ENCODE results near the gene LCN12.

- TF ChIP-seq POLR2AphosphoS5 (IDR thresholded peaks at IDR 0.05) (no peak), POLR2A (IDR thresholded peaks at IDR 0.05) (no peak), EP300 (IDR thresholded peaks at IDR 0.05) (no peak), CTCF (IDR thresholded peaks at IDR 0.05) (no peak)
These were observed 25.8 kb upstream of the LCN12 start for GRCh38 chr9:136926154-136926704.

Data from gastroesophageal sphincter (tissue), 3 donors.